Measurements from ENCODE around the gene SLC38A8. TPM values are rescaled to one million over a fixed set of nuclear protein-coding genes. Genes with fewer than 3 reads are reported as not detected.
A peak's percentile ranks its signal among the peaks of the same experiment; 100 is the strongest.

Gene SLC38A8
- total RNA-seq = not detected

GRCh38 chr16:84042308-84042878, at the start of gene SLC38A8:
Gene SLC38A8 (minus strand): TSS chr16:84042795. CDS start chr16:84042157, 638 bp downstream.
- no peak for DNase-seq

GRCh38 chr16:84091460-84091859, 48.9 kb upstream of the SLC38A8 start:
- DNase-seq = no peak

GRCh38 chr16:84090211-84090610, 47.6 kb upstream of the SLC38A8 start:
- DNase-seq = no peak

GRCh38 chr16:84088695-84089395, 46.2 kb upstream of the SLC38A8 start:
- peak; percentile 27 for DNase-seq

GRCh38 chr16:84087466-84088151, 45.0 kb upstream of the SLC38A8 start:
- no peak for DNase-seq

- DNase-seq = no peak
Measured at GRCh38 chr16:84087001-84087400, 44.4 kb upstream of the SLC38A8 start.

- DNase-seq = no peak
Measured at GRCh38 chr16:84086341-84086740, 43.7 kb upstream of the SLC38A8 start.

GRCh38 chr16:84085773-84086172, 43.2 kb upstream of the SLC38A8 start:
- DNase-seq = no peak

- no peak for DNase-seq
Measured at GRCh38 chr16:84085271-84085667, 42.7 kb upstream of the SLC38A8 start.

GRCh38 chr16:84084570-84085270, 42.1 kb upstream of the SLC38A8 start:
- DNase-seq = peak; percentile 68

GRCh38 chr16:84082835-84083569, 40.4 kb upstream of the SLC38A8 start:
- no peak for DNase-seq

GRCh38 chr16:84082110-84082509, 39.5 kb upstream of the SLC38A8 start:
- DNase-seq = no peak

GRCh38 chr16:84081446-84081989, 38.9 kb upstream of the SLC38A8 start:
- no peak for DNase-seq

- DNase-seq = no peak
Measured at GRCh38 chr16:84080813-84081212, 38.2 kb upstream of the SLC38A8 start.

- no peak for DNase-seq
Measured at GRCh38 chr16:84080378-84080777, 37.8 kb upstream of the SLC38A8 start.

- no peak for DNase-seq
Measured at GRCh38 chr16:84079664-84080063, 37.1 kb upstream of the SLC38A8 start.

GRCh38 chr16:84075376-84075775, 32.8 kb upstream of the SLC38A8 start:
- DNase-seq = no peak

GRCh38 chr16:84074721-84075120, 32.1 kb upstream of the SLC38A8 start:
- no peak for DNase-seq

GRCh38 chr16:84072014-84072413, 29.4 kb upstream of the SLC38A8 start:
- peak; percentile 31 for DNase-seq

- no peak for DNase-seq
Measured at GRCh38 chr16:84071121-84071520, 28.5 kb upstream of the SLC38A8 start.

- DNase-seq = no peak
Measured at GRCh38 chr16:84069540-84069939, 26.9 kb upstream of the SLC38A8 start.

Data from tongue (tissue), 2 donors.